ENCODE results near the gene MRPS9.

Gene MRPS9

DNA sequence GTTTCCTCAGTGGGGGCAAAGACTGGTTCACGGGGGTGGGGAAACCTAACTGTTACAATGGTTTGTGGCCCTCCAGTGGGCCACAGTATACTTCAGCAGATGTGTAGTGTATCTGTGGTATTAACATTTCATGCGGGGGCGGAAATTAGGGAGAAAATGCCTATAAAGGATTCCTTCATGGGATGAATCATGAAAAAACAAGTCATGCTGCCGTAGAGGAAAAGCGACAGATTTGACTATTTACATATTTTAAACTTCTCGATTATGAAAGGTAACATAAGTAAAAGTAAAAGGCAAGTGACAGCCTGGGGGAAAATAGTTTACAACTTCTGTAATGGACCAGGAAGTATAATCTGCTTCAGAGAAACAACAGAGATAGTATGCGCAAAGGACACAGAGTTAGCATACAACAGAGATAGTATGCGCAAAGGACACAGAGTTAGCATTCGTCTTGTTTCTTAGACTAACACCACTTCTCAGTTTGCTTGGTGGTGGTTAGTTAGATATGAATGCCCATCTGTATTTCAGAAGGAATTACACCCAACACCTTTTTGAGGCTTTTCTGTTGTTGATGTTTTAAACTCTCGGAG, 41.1 kb downstream of the MRPS9 start:
- no peak for DNase-seq (ENCODE audit: low spot score)

DNA sequence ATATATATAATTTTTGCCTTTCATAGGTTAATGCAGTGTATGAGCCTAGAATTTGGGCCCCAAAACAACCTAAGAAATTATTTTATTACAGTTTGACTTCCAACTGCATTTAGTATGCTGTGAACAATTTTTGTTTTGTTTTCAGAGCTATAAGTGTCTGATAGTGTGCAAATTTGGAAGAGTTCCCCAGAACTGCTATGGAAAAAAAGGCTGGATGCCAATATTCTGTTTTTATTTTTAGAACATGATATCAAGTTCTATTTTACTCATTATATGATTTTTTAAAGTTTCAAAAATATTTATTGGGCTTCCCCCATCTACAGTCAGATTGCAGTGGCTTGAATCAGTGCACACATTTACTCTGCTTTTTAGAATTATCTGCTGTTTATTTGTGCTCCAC, 42.6 kb downstream of the MRPS9 start:
- DNase-seq (ENCODE audit: low spot score) = no peak

- no peak for DNase-seq (ENCODE audit: low spot score)
Observed at GRCh38 chr2:105081006-105081601, 43.2 kb downstream of the MRPS9 start.

DNA sequence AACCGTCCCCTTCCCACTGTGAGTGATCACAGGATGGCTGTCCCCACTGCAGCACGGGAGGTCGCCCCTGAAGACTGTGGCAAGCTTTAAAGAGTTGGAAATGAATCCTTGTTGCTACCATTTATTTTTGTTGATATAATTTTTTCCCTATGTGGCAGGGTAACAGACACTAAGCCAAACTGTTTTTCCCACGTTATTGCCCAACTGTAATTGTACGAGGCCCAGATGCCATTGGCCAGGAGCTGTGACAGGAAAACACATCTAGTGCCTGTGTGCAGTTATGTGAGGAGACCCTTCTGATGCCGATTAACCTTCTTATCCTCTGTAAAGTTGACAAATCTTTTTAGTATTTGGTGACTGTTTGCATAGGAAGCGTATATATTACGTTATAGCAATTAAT, 44.2 kb downstream of the MRPS9 start:
- DNase-seq (ENCODE audit: low spot score) = no peak

DNA sequence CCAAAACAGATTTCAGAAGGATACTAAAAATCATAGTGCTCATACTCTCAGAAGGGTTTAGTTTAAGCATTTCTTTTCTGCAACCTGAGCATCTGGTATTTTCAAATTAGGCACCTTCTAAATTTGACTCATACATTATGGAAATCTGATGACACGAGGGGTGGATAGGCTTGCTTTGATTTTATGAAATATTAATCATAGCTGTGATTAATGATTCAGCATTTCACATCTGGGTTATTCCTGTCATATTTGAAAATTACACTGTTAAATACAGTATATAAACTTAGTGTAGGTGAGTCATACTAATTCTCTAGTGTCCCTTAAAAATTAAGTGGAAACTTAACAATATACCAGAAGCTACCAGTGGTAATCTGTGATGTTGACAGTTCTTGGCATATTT, 47.7 kb downstream of the MRPS9 start:
- no peak for DNase-seq (ENCODE audit: low spot score)

- no peak for DNase-seq (ENCODE audit: low spot score)
Observed at GRCh38 chr2:105087273-105087672, 49.4 kb downstream of the MRPS9 start.

GRCh38 chr2:105090091-105090490, 52.2 kb downstream of the MRPS9 start:
- no peak for DNase-seq (ENCODE audit: low spot score)

DNA sequence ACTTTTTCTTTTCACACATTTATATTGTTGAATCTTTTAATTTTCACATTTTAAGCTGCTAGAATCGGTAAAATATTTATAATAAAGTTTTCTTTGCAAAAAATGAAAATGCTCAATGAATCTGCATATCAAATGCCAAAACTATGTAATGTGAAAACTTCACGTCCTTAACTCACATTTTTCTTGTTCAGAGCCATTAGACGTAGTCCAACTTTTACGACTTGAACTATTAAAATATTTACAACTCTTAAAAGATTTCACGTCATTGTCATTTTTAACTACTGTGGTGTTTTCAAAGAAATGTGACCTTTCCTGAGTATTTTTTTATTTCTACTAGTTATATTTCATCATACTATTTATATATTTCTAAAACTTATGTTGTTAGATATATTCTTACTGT, 54.9 kb downstream of the MRPS9 start:
- DNase-seq (ENCODE audit: low spot score) = no peak

GRCh38 chr2:105099153-105099552, 61.3 kb downstream of the MRPS9 start:
- no peak for DNase-seq (ENCODE audit: low spot score)

GRCh38 chr2:105100046-105100840, 62.4 kb downstream of the MRPS9 start:
- no peak for DNase-seq (ENCODE audit: low spot score)

DNA sequence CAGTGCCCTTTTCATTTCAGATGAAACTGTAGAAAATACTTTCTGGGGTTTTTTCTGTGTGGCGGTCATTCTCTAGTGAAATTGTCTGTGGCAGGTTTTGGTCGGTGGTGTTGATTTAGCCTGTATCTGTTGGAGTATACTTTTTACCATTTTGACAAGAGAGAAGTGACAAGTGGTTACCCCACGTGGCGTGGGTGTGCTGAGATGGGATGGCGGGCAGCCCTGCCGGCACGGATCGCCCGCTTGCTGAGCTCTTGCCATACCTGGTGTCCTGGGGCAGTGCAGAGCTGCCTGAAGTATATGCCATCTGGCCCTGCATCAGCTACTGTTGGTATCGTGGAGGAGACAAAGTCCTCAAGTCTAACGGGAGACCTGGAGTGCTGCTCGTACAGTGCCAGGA, 64.1 kb downstream of the MRPS9 start:
- DNase-seq (ENCODE audit: low spot score) = no peak

DNA sequence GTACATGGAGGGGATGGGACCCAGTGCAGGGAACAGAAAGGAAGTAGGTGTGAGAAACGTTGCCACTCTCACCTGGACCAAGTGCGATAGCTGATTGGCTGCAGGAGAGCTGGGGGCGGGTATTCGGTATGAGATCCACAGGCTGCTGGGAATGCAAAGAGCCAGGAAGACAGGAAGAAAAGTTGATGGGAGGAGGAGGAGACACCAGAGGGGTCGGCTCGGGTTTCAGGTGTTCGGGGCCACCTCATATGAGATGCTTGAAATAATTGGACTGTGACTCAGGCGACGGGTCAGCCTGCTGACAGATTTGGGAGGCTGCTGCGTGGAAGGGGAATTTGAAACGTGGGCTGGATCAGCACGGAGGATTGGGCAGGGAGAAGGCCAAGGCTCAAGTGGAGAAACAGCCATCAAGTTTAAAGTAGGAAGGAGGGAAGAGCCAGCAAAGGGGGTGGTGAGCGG, 65.1 kb downstream of the MRPS9 start:
- no peak for DNase-seq (ENCODE audit: low spot score)

- no peak for DNase-seq (ENCODE audit: low spot score)
Observed at GRCh38 chr2:105103481-105103880, 65.6 kb downstream of the MRPS9 start.

- no peak for DNase-seq (ENCODE audit: low spot score)
Observed at GRCh38 chr2:105104208-105104731, 66.4 kb downstream of the MRPS9 start.

- no peak for DNase-seq (ENCODE audit: low spot score)
Observed at GRCh38 chr2:105110295-105110829, 72.5 kb downstream of the MRPS9 start.

- DNase-seq (ENCODE audit: low spot score) = no peak
Observed at GRCh38 chr2:105111365-105112150, 73.7 kb downstream of the MRPS9 start.

- no peak for DNase-seq (ENCODE audit: low spot score)
Observed at GRCh38 chr2:105112345-105112744, 74.5 kb downstream of the MRPS9 start.

GRCh38 chr2:105113616-105114291, 75.9 kb downstream of the MRPS9 start:
- no peak for DNase-seq (ENCODE audit: low spot score)

DNA sequence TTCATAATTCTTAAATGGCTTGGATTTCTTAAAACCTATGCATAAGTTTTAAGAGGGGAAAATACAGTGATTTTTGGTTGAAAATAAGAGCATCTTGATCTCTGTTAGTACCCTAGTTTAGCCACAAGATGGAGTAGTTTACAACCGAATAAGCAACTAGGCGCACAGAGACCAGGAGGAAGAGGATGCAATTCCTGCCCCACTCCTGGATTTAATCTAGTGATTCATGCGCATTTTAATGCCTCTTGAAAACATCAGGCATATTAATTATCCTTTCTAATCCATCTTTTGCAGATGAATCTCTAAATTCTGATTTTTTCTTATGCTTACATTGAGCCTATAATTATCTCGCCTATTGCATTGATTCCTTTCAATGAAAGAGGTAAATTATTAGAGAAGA, 76.7 kb downstream of the MRPS9 start:
- DNase-seq (ENCODE audit: low spot score) = peak; percentile 35

GRCh38 chr2:105116348-105116747, 78.5 kb downstream of the MRPS9 start:
- no peak for DNase-seq (ENCODE audit: low spot score)

DNA sequence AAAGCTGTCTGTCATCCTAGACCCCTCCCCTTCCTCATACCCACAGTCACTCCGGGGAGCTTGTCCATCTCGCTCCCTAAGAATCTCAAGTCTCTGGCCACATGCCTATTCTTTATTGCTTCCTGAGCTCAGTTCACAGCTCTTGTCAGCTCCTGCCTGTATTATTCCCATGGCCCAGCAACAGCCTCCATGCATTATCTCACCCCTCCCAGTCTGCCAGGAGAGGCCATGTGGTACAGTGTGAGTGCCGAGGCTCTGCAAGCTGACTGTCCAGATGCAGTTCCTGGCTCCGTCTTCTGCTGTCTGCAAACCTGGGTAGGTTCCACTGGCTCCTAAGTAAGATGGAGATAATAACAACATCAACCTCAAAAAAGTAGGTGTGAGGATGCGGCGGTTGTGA, 79.7 kb downstream of the MRPS9 start:
- DNase-seq (ENCODE audit: low spot score) = no peak
